ENCODE results near the gene AIG1.
"Not testable (repeated sequence)": the region's sequence is repeated elsewhere in the genome, so short reads cannot be mapped to it uniquely, and the experiment has no call there.

The AIG1 gene

DNA sequence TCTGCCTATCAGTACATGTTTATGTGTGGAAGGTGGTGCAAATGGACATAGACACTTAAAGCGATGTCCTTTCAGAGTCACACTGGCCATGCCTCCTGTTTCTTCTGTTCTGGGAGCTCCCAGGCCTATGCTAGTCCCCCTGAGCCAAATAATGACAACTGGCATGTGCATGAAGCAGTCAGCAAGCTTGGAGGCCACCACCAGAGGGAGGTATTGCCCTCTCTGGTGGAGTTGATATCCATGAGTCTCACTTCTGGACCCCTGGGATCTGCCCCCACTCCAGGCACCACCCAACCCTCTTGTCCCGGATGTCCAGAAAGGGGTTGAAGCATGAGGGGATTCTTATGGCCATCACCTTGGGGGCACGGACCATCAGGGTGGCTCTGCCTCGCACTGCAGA lies 172.2 kb downstream of the AIG1 start:
- DNase-seq (ENCODE audit: low read depth in 3 of 3): peak in 2 of 3 donors; percentile 7 to 20

GRCh38 chr6:143233554-143234285 lies 173.0 kb downstream of the AIG1 start:
- DNase-seq (ENCODE audit: low read depth in 3 of 3): no peak

GRCh38 chr6:143234734-143235133 lies 174.0 kb downstream of the AIG1 start:
- no peak for DNase-seq (ENCODE audit: low read depth in 3 of 3)

DNA sequence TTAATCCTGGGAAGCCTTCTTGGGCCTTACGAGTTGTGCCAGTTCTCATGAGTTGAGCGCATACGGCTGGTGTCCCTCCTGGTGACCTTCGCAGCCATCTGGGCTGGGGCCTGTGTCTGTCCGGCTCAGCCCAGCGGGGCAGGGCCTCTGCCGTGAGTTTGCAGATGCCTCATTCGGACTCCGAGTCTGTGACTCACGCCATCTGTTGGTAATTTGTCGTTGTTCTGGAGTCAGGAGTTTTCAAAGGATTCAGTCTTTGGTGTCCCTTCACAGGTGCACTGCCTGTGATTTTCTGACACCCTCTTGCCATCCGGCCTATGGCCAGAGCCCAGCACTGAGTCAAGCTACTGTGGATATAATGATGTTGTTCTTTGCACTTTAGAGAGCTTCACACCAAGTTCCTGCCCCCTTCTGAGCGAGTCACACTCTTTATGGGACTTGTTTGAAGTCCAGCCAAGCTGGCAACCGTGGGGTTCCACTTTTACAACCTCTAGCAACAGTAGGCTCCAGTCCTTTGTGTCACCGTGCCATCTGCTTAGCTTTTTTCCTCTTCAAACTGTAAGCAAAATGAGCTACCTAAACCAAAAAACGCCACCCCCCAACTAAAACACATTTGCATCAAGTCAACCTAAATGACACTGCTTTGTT lies 175.6 kb downstream of the AIG1 start:
- no peak for DNase-seq (ENCODE audit: low read depth in 3 of 3)

DNA sequence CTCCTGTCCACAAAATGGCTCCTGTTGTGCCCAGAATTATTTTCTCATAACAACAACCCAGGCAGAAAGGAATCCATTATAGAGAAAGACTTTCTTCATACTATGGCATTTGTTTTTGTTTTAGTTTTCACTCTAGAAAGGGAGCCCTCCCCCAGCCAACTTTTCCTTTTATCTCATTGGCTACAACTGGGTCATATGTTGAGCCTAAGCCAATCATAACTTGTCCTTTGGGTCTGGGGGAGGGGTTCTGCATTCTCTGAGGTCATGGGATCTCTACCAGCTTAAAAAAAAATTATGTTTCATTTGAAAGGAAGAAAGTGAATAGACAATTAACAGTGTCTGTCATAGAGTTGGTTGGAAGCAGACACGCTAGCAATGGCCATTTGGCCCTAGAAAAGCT lies 177.6 kb downstream of the AIG1 start:
- DNase-seq (ENCODE audit: low read depth in 3 of 3): no peak

- no peak for DNase-seq (ENCODE audit: low read depth in 3 of 3)
Observed at GRCh38 chr6:143241111-143241510, 180.4 kb downstream of the AIG1 start.

GRCh38 chr6:143241911-143242310 lies 181.2 kb downstream of the AIG1 start:
- no peak for DNase-seq (ENCODE audit: low read depth in 3 of 3)

DNA sequence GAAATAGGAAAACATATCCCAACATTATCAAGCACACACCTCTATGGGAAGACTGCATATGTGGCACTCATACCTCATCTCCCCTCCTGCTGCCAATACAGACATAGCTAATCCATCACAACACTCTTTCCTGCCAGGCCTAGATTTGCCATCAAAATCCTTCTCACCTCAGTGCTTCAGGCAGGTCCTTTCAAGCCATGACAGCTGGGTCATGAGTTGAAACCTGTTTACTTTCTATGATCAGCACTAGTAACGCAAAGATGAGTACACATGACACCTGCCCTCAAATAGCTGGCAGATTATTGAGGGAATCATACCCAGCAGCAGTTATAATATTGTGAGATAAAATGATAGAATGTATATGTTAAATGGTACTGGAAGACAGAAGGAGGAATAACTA lies 183.1 kb downstream of the AIG1 start:
- DNase-seq (ENCODE audit: low read depth in 3 of 3): no peak

DNA sequence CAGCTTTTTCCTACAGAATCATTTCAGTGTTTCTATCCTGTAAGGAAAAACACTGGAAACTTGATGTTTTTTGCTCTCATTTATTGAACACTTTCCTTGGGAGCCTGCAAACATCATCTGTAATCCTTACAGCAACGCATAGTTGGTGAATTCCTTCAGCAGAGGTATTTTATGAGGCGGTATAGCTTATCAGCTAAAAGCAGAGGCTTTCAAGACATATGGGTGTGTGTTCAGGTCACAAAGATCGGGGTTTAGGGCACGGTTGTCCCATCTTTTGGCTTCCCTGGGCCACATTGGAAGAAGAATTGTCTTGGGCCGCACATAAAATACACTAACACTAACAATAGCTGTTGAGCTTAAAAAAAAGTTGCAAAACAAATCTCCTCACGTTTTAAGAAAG lies 185.0 kb downstream of the AIG1 start:
- no peak for DNase-seq (ENCODE audit: low read depth in 3 of 3)

GRCh38 chr6:143246166-143246775 lies 185.6 kb downstream of the AIG1 start:
- not testable (repeated sequence) for DNase-seq (ENCODE audit: low read depth in 3 of 3)

GRCh38 chr6:143247586-143247985 lies 186.9 kb downstream of the AIG1 start:
- no peak for DNase-seq (ENCODE audit: low read depth in 3 of 3)

- DNase-seq (ENCODE audit: low read depth in 3 of 3): peak; percentile 3 to 35 (median 18)
Observed at GRCh38 chr6:143248359-143248758, 187.7 kb downstream of the AIG1 start.

GRCh38 chr6:143251288-143251687 lies 190.6 kb downstream of the AIG1 start:
- no peak for DNase-seq (ENCODE audit: low read depth in 3 of 3)

GRCh38 chr6:143252961-143253360 lies 192.3 kb downstream of the AIG1 start:
- DNase-seq (ENCODE audit: low read depth in 3 of 3): no peak

GRCh38 chr6:143253586-143253985 lies 192.9 kb downstream of the AIG1 start:
- no peak for DNase-seq (ENCODE audit: low read depth in 3 of 3)

- no peak for DNase-seq (ENCODE audit: low read depth in 3 of 3)
Observed at GRCh38 chr6:143258945-143259344, 198.3 kb downstream of the AIG1 start.

DNA sequence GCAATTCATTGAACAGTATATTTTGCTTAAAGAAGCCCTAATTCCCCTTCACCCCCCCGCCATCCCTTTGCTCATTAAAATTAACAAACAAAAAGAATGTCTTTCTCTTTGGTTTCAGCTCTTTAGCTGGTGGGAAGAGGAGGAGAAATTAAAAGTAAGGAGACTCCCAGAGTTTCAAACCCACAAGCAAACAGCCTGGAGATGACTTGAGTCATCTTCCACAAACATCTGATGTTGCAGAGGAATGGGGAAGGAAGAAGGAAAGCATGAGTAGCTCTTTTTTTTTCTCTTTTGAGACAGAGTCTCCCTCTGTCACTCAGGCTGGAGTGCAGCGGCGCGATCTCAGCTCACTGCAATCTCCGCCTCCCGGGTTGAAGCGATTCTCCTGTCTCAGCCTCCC lies 200.2 kb downstream of the AIG1 start:
- no peak for DNase-seq (ENCODE audit: low read depth in 3 of 3)

DNA sequence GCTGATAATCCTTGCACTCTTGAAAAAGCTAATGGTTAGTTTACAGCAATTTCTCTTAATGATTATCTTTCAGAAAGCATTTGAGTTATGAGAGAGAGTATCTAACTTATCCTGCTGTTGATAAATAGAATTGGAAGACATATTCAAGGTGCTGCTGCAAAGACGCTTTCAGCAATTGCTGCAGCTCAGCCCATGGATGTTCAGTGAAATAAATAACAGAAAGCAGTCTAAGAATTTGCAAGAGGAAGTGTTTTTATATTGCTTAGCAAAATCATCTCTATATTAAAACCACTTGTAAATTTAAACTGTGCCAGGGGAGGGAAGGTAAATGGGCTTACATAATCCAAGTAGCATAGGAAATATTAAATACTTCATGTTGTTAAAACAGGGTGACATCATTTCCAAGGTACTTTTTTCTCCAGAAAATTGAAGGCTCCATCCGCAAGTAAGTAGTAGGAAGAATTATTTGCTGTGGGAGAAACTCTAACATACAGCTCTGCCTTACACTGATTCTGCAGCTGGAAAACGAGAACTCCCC lies 201.3 kb downstream of the AIG1 start:
- no peak for DNase-seq (ENCODE audit: low read depth in 3 of 3)

DNA sequence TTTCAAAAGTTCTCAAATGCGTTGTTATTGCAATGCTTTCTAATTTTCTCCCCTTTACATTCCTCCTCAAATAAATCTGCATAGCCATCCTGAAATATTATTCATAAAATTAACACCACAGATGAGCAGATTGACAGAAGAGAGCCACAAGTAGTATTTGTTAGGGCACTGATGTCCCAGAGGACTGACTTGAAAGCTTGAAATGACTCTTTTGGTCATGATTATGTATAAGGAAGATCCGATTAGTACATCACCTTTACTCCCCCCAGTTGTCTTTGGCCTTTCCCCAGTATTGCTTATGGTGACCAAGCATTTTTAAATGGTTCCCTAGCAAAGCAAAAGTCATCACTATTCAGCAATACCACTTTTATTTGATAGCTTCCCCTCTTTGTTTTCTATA lies 202.2 kb downstream of the AIG1 start:
- DNase-seq (ENCODE audit: low read depth in 3 of 3): no peak

- DNase-seq (ENCODE audit: low read depth in 3 of 3): no peak
Observed at GRCh38 chr6:143264379-143264778, 203.7 kb downstream of the AIG1 start.

DNA sequence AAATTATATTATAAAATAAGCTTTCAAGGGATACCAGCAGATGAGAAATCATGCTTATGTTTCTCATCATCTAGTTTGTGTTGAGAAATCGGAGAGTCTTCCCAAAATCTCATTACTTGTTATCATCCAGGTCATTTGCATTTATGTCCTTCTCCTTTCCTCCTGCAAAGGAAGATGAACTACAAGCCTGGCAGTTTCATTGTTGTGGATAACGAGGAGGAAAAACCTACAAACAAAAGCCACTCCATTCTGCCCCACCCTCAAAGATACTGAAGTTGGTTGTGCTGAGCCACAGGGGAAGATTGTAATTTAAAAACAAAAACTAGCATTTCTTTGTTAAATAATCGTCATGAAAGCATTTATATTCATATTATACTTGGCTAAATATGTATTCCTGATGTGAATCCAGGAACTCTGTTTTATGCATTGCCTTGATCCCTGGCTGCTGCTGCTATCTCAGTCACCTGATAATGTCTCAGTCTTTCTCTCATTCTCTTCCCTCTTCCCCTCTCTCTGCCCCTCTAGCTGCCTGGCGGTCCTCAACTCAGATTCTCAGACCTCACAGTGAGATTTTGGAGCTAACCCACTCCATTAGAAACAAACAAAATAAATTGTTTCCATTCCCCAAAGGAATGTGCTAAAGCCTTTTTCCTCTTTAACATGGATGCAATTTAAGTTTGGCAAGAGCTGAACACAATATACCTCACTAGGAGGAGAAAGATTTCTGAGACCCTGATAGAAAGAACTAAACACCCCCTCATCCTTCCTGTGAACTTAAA lies 204.5 kb downstream of the AIG1 start:
- DNase-seq (ENCODE audit: low read depth in 3 of 3): no peak

DNA sequence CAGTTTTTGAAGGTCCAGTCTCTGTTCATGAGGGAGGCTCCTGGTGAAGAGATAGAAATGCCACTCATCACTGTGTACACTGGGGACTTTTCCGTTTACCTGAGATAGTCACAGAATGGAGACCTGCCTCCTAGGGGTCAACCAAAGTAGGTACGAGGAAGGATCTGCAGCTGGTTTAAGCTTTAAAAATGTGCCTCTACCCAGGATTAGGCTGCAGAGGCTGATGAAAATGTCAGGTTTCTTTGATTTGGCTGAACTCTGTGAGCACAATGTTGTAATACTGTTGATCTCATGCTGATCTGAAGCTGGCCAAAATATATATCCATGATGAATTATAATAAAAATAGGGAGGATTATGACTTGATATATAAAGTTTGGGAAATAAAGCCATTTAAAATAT lies 207.1 kb downstream of the AIG1 start:
- DNase-seq (ENCODE audit: low read depth in 3 of 3): no peak
